ENCODE measurements around the gene ERGIC3. TPM values are rescaled to one million over a fixed set of nuclear protein-coding genes. Genes with fewer than 3 reads are reported as not detected.

ERGIC3 gene
- total RNA-seq, 1 experiment from 2014 or later, result 265 TPM

DNA sequence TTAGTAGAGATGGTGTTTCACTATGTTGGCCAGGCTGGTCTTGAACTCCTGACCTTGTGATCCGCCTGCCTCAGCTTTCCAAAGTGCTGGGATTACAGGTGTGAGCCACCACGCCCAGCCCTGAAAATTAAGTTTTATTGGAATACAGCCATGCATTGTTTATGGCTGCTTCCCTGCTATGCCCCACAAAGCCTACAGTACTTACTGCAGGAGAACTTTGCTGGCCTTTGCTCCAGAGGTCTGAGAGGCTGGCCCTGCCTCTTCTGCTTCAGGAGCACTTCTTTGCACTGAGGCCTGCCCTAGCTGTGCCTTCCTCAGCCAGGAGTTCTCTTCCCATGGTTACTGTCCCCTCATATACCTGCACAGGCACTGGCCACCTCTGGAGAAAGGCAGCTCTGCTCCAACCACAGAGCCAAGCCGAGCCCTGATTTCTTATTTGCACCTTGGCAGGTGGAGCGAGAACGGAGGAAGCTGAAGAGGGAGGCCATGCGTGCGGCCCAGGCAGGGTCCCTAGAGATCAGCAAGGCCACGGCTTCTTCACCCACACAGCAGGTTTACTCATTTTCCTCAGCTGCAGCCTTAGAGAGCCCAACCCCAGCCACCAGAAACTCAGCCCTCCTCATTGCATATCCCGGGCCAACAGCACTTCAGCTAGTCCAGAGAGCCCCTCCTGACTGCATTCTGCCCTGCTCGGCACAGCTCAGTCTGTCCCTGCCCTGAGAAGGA is 33.2 kb upstream of the ERGIC3 start:
- Histone ChIP-seq H3K36me3 (ENCODE audit: control insufficient read depth, insufficient read depth, low read length) (no peaks in the 10 kb centered on the region; the same call in 1 of the 2 replicates), H3K27ac (ENCODE audit: low read length) (no peak overlapping the region), H3K4me3 (ENCODE audit: low read depth in 2 of 2, low read length in 2 of 2) (no peak overlapping the region), H3K9me3 (ENCODE audit: control insufficient read depth, insufficient read depth, low read depth, low read length) (no peaks in the 10 kb centered on the region), H3K4me1 (ENCODE audit: control insufficient read depth, insufficient read depth, low read length) (no peaks in the 10 kb centered on the region), H3K27me3 (ENCODE audit: control insufficient read depth, insufficient read depth, low read length) (no peaks in the 10 kb centered on the region)
- TF ChIP-seq, protein P1, sequence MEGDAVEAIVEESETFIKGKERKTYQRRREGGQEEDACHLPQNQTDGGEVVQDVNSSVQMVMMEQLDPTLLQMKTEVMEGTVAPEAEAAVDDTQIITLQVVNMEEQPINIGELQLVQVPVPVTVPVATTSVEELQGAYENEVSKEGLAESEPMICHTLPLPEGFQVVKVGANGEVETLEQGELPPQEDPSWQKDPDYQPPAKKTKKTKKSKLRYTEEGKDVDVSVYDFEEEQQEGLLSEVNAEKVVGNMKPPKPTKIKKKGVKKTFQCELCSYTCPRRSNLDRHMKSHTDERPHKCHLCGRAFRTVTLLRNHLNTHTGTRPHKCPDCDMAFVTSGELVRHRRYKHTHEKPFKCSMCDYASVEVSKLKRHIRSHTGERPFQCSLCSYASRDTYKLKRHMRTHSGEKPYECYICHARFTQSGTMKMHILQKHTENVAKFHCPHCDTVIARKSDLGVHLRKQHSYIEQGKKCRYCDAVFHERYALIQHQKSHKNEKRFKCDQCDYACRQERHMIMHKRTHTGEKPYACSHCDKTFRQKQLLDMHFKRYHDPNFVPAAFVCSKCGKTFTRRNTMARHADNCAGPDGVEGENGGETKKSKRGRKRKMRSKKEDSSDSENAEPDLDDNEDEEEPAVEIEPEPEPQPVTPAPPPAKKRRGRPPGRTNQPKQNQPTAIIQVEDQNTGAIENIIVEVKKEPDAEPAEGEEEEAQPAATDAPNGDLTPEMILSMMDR (IDR thresholded peaks at IDR 0.05), result no peak
- no peak for TF ChIP-seq POLR2AphosphoS5 (IDR thresholded peaks at IDR 0.05; ENCODE audit: low read depth, low read length)
- TF ChIP-seq, protein P2, sequence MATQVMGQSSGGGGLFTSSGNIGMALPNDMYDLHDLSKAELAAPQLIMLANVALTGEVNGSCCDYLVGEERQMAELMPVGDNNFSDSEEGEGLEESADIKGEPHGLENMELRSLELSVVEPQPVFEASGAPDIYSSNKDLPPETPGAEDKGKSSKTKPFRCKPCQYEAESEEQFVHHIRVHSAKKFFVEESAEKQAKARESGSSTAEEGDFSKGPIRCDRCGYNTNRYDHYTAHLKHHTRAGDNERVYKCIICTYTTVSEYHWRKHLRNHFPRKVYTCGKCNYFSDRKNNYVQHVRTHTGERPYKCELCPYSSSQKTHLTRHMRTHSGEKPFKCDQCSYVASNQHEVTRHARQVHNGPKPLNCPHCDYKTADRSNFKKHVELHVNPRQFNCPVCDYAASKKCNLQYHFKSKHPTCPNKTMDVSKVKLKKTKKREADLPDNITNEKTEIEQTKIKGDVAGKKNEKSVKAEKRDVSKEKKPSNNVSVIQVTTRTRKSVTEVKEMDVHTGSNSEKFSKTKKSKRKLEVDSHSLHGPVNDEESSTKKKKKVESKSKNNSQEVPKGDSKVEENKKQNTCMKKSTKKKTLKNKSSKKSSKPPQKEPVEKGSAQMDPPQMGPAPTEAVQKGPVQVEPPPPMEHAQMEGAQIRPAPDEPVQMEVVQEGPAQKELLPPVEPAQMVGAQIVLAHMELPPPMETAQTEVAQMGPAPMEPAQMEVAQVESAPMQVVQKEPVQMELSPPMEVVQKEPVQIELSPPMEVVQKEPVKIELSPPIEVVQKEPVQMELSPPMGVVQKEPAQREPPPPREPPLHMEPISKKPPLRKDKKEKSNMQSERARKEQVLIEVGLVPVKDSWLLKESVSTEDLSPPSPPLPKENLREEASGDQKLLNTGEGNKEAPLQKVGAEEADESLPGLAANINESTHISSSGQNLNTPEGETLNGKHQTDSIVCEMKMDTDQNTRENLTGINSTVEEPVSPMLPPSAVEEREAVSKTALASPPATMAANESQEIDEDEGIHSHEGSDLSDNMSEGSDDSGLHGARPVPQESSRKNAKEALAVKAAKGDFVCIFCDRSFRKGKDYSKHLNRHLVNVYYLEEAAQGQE (IDR thresholded peaks at IDR 0.05; ENCODE audit: insufficient read depth in 1 of 2, low read depth in 2 of 2, low read length in 1 of 2), result no peak
- TF ChIP-seq SIN3A (IDR thresholded peaks at IDR 0.05; ENCODE audit: borderline replicate concordance, insufficient read depth, low read depth, low read length), result no peak
- no peak for TF ChIP-seq TCF7L2 (IDR thresholded peaks at IDR 0.05; ENCODE audit: low read depth, low read length)
- in situ Hi-C loops (cut with HindIII; ENCODE audit: low pct_unique_long_range_greater_than_20kb, low sequenced_read_pairs) (no loop called here), intact Hi-C loops (cut with micrococcal nuclease; ENCODE audit: unreplicated experiment) (no loop called here)
- DNase-seq (ENCODE audit: low read depth, low spot score), result no peak
- no peak for ATAC-seq
- ChIA-PET POLR2A (interaction anchor here (0.6 kb wide), 1 partner anchor 945 kb away, joined by 11 read pairs; no protein-coding TSS in a partner anchor), CTCF (no interaction called here)
- BruUV-seq (replicated peaks), result no TSS peak

- Histone ChIP-seq H3K9me3 (ENCODE audit: control insufficient read depth, insufficient read depth, low read depth, low read length) (no peaks in the 10 kb centered on the region), H3K27me3 (ENCODE audit: control insufficient read depth, insufficient read depth, low read length) (no peaks in the 10 kb centered on the region), H3K4me1 (ENCODE audit: control insufficient read depth, insufficient read depth, low read length) (no peaks in the 10 kb centered on the region; the same call in 1 of the 2 replicates), H3K27ac (ENCODE audit: low read length) (no peak overlapping the region), H3K36me3 (ENCODE audit: control insufficient read depth, insufficient read depth, low read length) (no peaks in the 10 kb centered on the region; the same call in 1 of the 2 replicates), H3K4me3 (ENCODE audit: low read depth in 2 of 2, low read length in 2 of 2) (no peak overlapping the region)
- ChIA-PET CTCF (interaction anchor here (0.7 to 0.9 kb wide), 2 partner anchors 48 kb away, joined by 3 read pairs; no protein-coding TSS in a partner anchor), POLR2A (no interaction called here)
- BruUV-seq (replicated peaks), result no TSS peak
- no peak for DNase-seq (ENCODE audit: low read depth, low spot score)
- ATAC-seq, result no peak
- intact Hi-C loops (cut with micrococcal nuclease; ENCODE audit: unreplicated experiment) (no loop called here), in situ Hi-C loops (cut with HindIII; ENCODE audit: low pct_unique_long_range_greater_than_20kb, low sequenced_read_pairs) (no loop called here)
- no peak for TF ChIP-seq SIN3A (IDR thresholded peaks at IDR 0.05; ENCODE audit: borderline replicate concordance, insufficient read depth, low read depth, low read length)
- TF ChIP-seq TCF7L2 (IDR thresholded peaks at IDR 0.05; ENCODE audit: low read depth, low read length), result no peak
- TF ChIP-seq, protein P1 (IDR thresholded peaks at IDR 0.05), result no peak
- TF ChIP-seq POLR2AphosphoS5 (IDR thresholded peaks at IDR 0.05; ENCODE audit: low read depth, low read length), result no peak
- TF ChIP-seq, protein P2 (IDR thresholded peaks at IDR 0.05; ENCODE audit: insufficient read depth in 1 of 2, low read depth in 2 of 2, low read length in 1 of 2), result no peak
These were observed 30.7 kb upstream of the ERGIC3 start for GRCh38 chr20:35510951-35511735.

Data from Panc1 (cell line).